WERI-Rb-1 (cell line): Measurements from ENCODE around the gene CCM2.
A peak's percentile ranks its signal among the peaks of the same experiment; 100 is the strongest.

Source experiments
- DNase-seq: peaks from one replicate; pipeline ENCODE4 v3.0.0-alpha.2; 2020
- H3K27ac ChIP-seq: fragments of 250-450 bp; sonication (Bioruptor Pico); 2 replicates; pipeline ENCODE4 v1.5.1; 2020; ENCODE audit warnings: mild to moderate bottlenecking, moderate library complexity
- H3K27me3 ChIP-seq: fragments of 250-450 bp; sonication (Bioruptor Pico); 2 replicates; pipeline ENCODE4 v1.5.1; 2021; ENCODE audit warnings: mild to moderate bottlenecking, low read depth, moderate library complexity; ENCODE audit not compliant: insufficient read depth, severe bottlenecking
- H3K36me3 ChIP-seq: fragments of 250-450 bp; sonication (Bioruptor Pico); 2 replicates; pipeline ENCODE4 v1.5.1; 2020; ENCODE audit warnings: mild to moderate bottlenecking, moderate library complexity
- H3K4me3 ChIP-seq: 2 replicates; pipeline ENCODE4 v1.5.1; 2011; ENCODE audit warnings: low read depth, mild to moderate bottlenecking, control low read depth, low read length
- H3K9me3 ChIP-seq: fragments of 250-450 bp; sonication (Bioruptor Pico); 2 replicates; pipeline ENCODE4 v1.5.1; 2021; ENCODE audit warnings: mild to moderate bottlenecking, moderate library complexity; ENCODE audit not compliant: severe bottlenecking
- CTCF ChIP-seq: IDR thresholded peaks from 2 replicates; pipeline ENCODE4 v1.5.1; 2011; ENCODE audit warnings: low read depth, mild to moderate bottlenecking, control low read depth, inconsistent platforms, low read length

Gene CCM2

GRCh38 chr7:44999245-45000092 is 532 bp upstream of the CCM2 start:
- Histone ChIP-seq H3K9me3 (no peaks in the 10 kb centered on the region), H3K4me3 (peak overlapping the region; percentile 91), H3K36me3 (peaks cover 8% of the 10 kb centered on the region), H3K27ac (peak overlapping the region; percentile 97), H3K27me3 (no peaks in the 10 kb centered on the region)
- peak; percentile 100 for DNase-seq
- no peak for TF ChIP-seq CTCF

GRCh38 chr7:45001138-45001694 is 1.2 kb downstream of the CCM2 start:
- H3K9me3 ChIP-seq: no peaks in the 10 kb centered on the region
- H3K27ac ChIP-seq: peak overlapping the region; percentile 92
- peak; percentile 36 for DNase-seq
- peaks cover 8% of the 10 kb centered on the region for H3K36me3 ChIP-seq
- H3K27me3 ChIP-seq: no peaks in the 10 kb centered on the region
- TF ChIP-seq CTCF: no peak
- H3K4me3 ChIP-seq: peak overlapping the region; percentile 86

- no peak overlapping the region for H3K27ac ChIP-seq
- peaks cover 8% of the 10 kb centered on the region for H3K36me3 ChIP-seq
- no peaks in the 10 kb centered on the region for H3K27me3 ChIP-seq
- TF ChIP-seq CTCF: no peak
- no peak overlapping the region for H3K4me3 ChIP-seq
- no peaks in the 10 kb centered on the region for H3K9me3 ChIP-seq
- no peak for DNase-seq
These were observed 1.8 kb downstream of the CCM2 start for GRCh38 chr7:45001826-45002225.

GRCh38 chr7:45003789-45004188 is 3.8 kb downstream of the CCM2 start:
- H3K27ac ChIP-seq: no peak overlapping the region
- no peak for TF ChIP-seq CTCF
- H3K4me3 ChIP-seq: no peak overlapping the region
- DNase-seq: no peak
- H3K9me3 ChIP-seq: no peaks in the 10 kb centered on the region
- H3K27me3 ChIP-seq: no peaks in the 10 kb centered on the region
- H3K36me3 ChIP-seq: peaks cover 8% of the 10 kb centered on the region

- Histone ChIP-seq H3K27me3 (no peaks in the 10 kb centered on the region), H3K27ac (no peak overlapping the region), H3K9me3 (no peaks in the 10 kb centered on the region), H3K4me3 (no peak overlapping the region), H3K36me3 (peaks cover 6% of the 10 kb centered on the region)
- DNase-seq: no peak
- TF ChIP-seq CTCF: no peak
These were observed 7.1 kb downstream of the CCM2 start for GRCh38 chr7:45007106-45007505.
